T-helper 1 cell treated with Interleukin-12 subunit alpha and Interleukin-12 subunit beta and Interleukin-4 antibody, amounts not matched to agents 30 μg/mL and 1 μg/mL, for 36 hours (primary cell): ENCODE results near the gene TUBA3D.
"Not testable (repeated sequence)": the region's sequence is repeated elsewhere in the genome, so short reads cannot be mapped to it uniquely, and the experiment has no call there.

Experiments used
- H3K27ac Mint-ChIP-seq: one replicate; pipeline ENCODE4 v1.8.0; 2021; ENCODE audit warnings: mild to moderate bottlenecking, mixed read lengths
- H3K27me3 Mint-ChIP-seq: one replicate; pipeline ENCODE4 v1.8.0; 2021; ENCODE audit warnings: low read depth, mixed read lengths
- H3K36me3 Mint-ChIP-seq: one replicate; pipeline ENCODE4 v1.8.0; 2021; ENCODE audit warnings: low read depth, mixed read lengths
- H3K4me1 Mint-ChIP-seq: one replicate; pipeline ENCODE4 v1.8.0; 2021; ENCODE audit warnings: low read depth, mixed read lengths
- H3K4me3 Mint-ChIP-seq: one replicate; pipeline ENCODE4 v1.8.0; 2021; ENCODE audit warnings: mild to moderate bottlenecking, moderate library complexity, mixed read lengths
- H3K9me3 Mint-ChIP-seq: one replicate; pipeline ENCODE4 v1.8.0; 2021; ENCODE audit warnings: mixed read lengths

TUBA3D gene

GRCh38 chr2:131492418-131493198 lies 16.7 kb downstream of the TUBA3D start:
- H3K36me3 Mint-ChIP-seq = peaks cover 17% of the 10 kb centered on the region
- no peaks in the 10 kb centered on the region for H3K9me3 Mint-ChIP-seq
- H3K4me1 Mint-ChIP-seq = peaks cover 18% of the 10 kb centered on the region
- H3K27ac Mint-ChIP-seq = peak overlapping the region; percentile 99
- H3K27me3 Mint-ChIP-seq = no peaks in the 10 kb centered on the region
- H3K4me3 Mint-ChIP-seq = peak overlapping the region; percentile 99

- Mint-ChIP-seq H3K9me3 (no peaks in the 10 kb centered on the region), H3K36me3 (peaks cover 17% of the 10 kb centered on the region), H3K4me3 (peak overlapping the region; percentile 99), H3K4me1 (peaks cover 24% of the 10 kb centered on the region), H3K27me3 (no peaks in the 10 kb centered on the region), H3K27ac (peak overlapping the region; percentile 99)
Measured at GRCh38 chr2:131493199-131493968, 17.5 kb downstream of the TUBA3D start.

- H3K27me3 Mint-ChIP-seq, H3K9me3 Mint-ChIP-seq: not testable (repeated sequence)
- peaks cover 21% of the 10 kb centered on the region for H3K36me3 Mint-ChIP-seq
- peak overlapping the region; percentile 14 for H3K27ac Mint-ChIP-seq
- H3K4me3 Mint-ChIP-seq = peak overlapping the region; percentile 23
- H3K4me1 Mint-ChIP-seq = peaks cover 31% of the 10 kb centered on the region
Measured at GRCh38 chr2:131495506-131495905, 19.6 kb downstream of the TUBA3D start.

- H3K9me3 Mint-ChIP-seq, H3K4me3 Mint-ChIP-seq, H3K27me3 Mint-ChIP-seq: not testable (repeated sequence)
- Mint-ChIP-seq H3K27ac (peak overlapping the region; percentile 69), H3K36me3 (peaks cover 25% of the 10 kb centered on the region), H3K4me1 (peaks cover 30% of the 10 kb centered on the region)
Measured at GRCh38 chr2:131498321-131498973, 22.5 kb downstream of the TUBA3D start.

- H3K4me1 Mint-ChIP-seq = peaks cover 20% of the 10 kb centered on the region
- H3K36me3 Mint-ChIP-seq = peaks cover 37% of the 10 kb centered on the region
- H3K4me3 Mint-ChIP-seq, H3K27me3 Mint-ChIP-seq, H3K9me3 Mint-ChIP-seq: not testable (repeated sequence)
- H3K27ac Mint-ChIP-seq = peak overlapping the region; percentile 85
Measured at GRCh38 chr2:131503587-131503986, 27.7 kb downstream of the TUBA3D start.

GRCh38 chr2:131504082-131504750 lies 28.3 kb downstream of the TUBA3D start:
- H3K4me3 Mint-ChIP-seq = peak overlapping the region; percentile 39
- peaks cover 33% of the 10 kb centered on the region for H3K36me3 Mint-ChIP-seq
- H3K4me1 Mint-ChIP-seq = peaks cover 16% of the 10 kb centered on the region
- not testable (repeated sequence) for H3K9me3 Mint-ChIP-seq, H3K27me3 Mint-ChIP-seq
- H3K27ac Mint-ChIP-seq = peak overlapping the region; percentile 85

GRCh38 chr2:131509615-131510014 lies 33.7 kb downstream of the TUBA3D start:
- H3K36me3 Mint-ChIP-seq = peaks cover 24% of the 10 kb centered on the region
- no peak overlapping the region for H3K4me3 Mint-ChIP-seq
- no peaks in the 10 kb centered on the region for H3K27me3 Mint-ChIP-seq
- H3K4me1 Mint-ChIP-seq = peaks cover 17% of the 10 kb centered on the region
- H3K9me3 Mint-ChIP-seq = no peaks in the 10 kb centered on the region
- H3K27ac Mint-ChIP-seq = no peak overlapping the region

- Mint-ChIP-seq H3K4me1 (peaks cover 13% of the 10 kb centered on the region), H3K36me3 (peaks cover 16% of the 10 kb centered on the region), H3K27ac (peak overlapping the region; percentile 59)
- not testable (repeated sequence) for H3K9me3 Mint-ChIP-seq, H3K4me3 Mint-ChIP-seq, H3K27me3 Mint-ChIP-seq
Measured at GRCh38 chr2:131511291-131511968, 35.5 kb downstream of the TUBA3D start.

- H3K27me3 Mint-ChIP-seq, H3K4me3 Mint-ChIP-seq, H3K9me3 Mint-ChIP-seq: not testable (repeated sequence)
- H3K4me1 Mint-ChIP-seq = peaks cover 13% of the 10 kb centered on the region
- H3K36me3 Mint-ChIP-seq = peaks cover 15% of the 10 kb centered on the region
- H3K27ac Mint-ChIP-seq = peak overlapping the region; percentile 63
Measured at GRCh38 chr2:131511969-131512870, 36.3 kb downstream of the TUBA3D start.

GRCh38 chr2:131514408-131515166 lies 38.7 kb downstream of the TUBA3D start:
- H3K9me3 Mint-ChIP-seq, H3K4me3 Mint-ChIP-seq, H3K27me3 Mint-ChIP-seq: not testable (repeated sequence)
- peaks cover 21% of the 10 kb centered on the region for H3K36me3 Mint-ChIP-seq
- peak overlapping the region; percentile 70 for H3K27ac Mint-ChIP-seq
- peaks cover 13% of the 10 kb centered on the region for H3K4me1 Mint-ChIP-seq

- not testable (repeated sequence) for H3K4me3 Mint-ChIP-seq, H3K27ac Mint-ChIP-seq, H3K9me3 Mint-ChIP-seq, H3K27me3 Mint-ChIP-seq
- H3K36me3 Mint-ChIP-seq = peaks cover 22% of the 10 kb centered on the region
- H3K4me1 Mint-ChIP-seq = peaks cover 13% of the 10 kb centered on the region
Measured at GRCh38 chr2:131515235-131515634, 39.3 kb downstream of the TUBA3D start.

- Mint-ChIP-seq H3K36me3 (peaks cover 22% of the 10 kb centered on the region), H3K27me3 (no peaks in the 10 kb centered on the region)
Measured at GRCh38 chr2:131516011-131516410, 40.1 kb downstream of the TUBA3D start.

GRCh38 chr2:131516621-131517020 lies 40.7 kb downstream of the TUBA3D start:
- peaks cover 19% of the 10 kb centered on the region for H3K36me3 Mint-ChIP-seq

More at GRCh38 chr2:131516011-131516410, 40.1 kb downstream of the TUBA3D start:
- Mint-ChIP-seq H3K9me3 (no peaks in the 10 kb centered on the region), H3K4me1 (peaks cover 13% of the 10 kb centered on the region), H3K27ac (no peak overlapping the region), H3K4me3 (no peak overlapping the region)

More at GRCh38 chr2:131516621-131517020, 40.7 kb downstream of the TUBA3D start:
- H3K4me1 Mint-ChIP-seq = peaks cover 13% of the 10 kb centered on the region
- H3K9me3 Mint-ChIP-seq, H3K27me3 Mint-ChIP-seq, H3K27ac Mint-ChIP-seq, H3K4me3 Mint-ChIP-seq: not testable (repeated sequence)
